RWPE1 (cell line): ENCODE results near the gene PDE11A.

Experiments used
- CTCF ChIA-PET: fragments of 350-600 bp; sonication (Branson Sonifier 250); formaldehyde crosslinking; extraction: SDS; loops from one replicate; lab custom pipeline; 2021; lab: Yijun Ruan, JAX
- POLR2A ChIA-PET: fragments of 400-600 bp; formaldehyde crosslinking; extraction: SDS; loops from one replicate; lab custom pipeline; 2020; ENCODE audit warnings: antibody characterized with exemption; ENCODE audit not compliant: low non-redundant PET; lab: Yijun Ruan, JAX
- DNase-seq: peaks from one replicate; pipeline ENCODE4 v3.0.0; 2012; ENCODE audit warnings: low spot score
- H3K27ac ChIP-seq: fragments of 450-650 bp; 2 replicates; pipeline ENCODE4 v1.5.1; 2017
- TF ChIP-seq, protein P1 (sequence below): fragments of 450-650 bp; conservative IDR thresholded peaks from 2 replicates; pipeline ENCODE4 v1.5.1; 2017; ENCODE audit warnings: low read depth, mild to moderate bottlenecking

The PDE11A gene

DNA sequence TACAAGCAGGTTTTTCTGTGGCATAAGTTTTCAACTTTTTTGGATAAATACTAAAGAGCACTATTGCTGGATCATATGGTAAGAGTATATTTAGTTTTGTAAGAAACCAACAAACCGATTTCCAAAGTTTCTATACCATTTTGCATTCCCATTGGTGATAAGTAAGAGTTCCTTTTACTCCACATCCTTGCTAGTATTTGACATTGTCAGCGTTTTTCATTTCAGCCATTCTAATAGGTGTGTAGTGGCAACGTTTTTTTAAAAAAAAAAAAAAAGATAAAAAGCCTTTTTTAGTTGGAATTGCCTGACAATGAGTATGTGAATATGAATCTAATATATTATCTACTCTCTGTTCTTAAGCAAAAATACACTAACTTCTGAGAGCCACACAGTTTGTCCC, 494.1 kb downstream of the PDE11A start:
- no peak for DNase-seq
- ChIA-PET POLR2A (no interaction called here), CTCF (interaction anchor here (0.7 kb wide), 1 partner anchor 203 kb away, joined by 3 read pairs; no protein-coding TSS in a partner anchor)
- TF ChIP-seq, protein P1, sequence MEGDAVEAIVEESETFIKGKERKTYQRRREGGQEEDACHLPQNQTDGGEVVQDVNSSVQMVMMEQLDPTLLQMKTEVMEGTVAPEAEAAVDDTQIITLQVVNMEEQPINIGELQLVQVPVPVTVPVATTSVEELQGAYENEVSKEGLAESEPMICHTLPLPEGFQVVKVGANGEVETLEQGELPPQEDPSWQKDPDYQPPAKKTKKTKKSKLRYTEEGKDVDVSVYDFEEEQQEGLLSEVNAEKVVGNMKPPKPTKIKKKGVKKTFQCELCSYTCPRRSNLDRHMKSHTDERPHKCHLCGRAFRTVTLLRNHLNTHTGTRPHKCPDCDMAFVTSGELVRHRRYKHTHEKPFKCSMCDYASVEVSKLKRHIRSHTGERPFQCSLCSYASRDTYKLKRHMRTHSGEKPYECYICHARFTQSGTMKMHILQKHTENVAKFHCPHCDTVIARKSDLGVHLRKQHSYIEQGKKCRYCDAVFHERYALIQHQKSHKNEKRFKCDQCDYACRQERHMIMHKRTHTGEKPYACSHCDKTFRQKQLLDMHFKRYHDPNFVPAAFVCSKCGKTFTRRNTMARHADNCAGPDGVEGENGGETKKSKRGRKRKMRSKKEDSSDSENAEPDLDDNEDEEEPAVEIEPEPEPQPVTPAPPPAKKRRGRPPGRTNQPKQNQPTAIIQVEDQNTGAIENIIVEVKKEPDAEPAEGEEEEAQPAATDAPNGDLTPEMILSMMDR = no peak
- no peak overlapping the region for H3K27ac ChIP-seq

DNA sequence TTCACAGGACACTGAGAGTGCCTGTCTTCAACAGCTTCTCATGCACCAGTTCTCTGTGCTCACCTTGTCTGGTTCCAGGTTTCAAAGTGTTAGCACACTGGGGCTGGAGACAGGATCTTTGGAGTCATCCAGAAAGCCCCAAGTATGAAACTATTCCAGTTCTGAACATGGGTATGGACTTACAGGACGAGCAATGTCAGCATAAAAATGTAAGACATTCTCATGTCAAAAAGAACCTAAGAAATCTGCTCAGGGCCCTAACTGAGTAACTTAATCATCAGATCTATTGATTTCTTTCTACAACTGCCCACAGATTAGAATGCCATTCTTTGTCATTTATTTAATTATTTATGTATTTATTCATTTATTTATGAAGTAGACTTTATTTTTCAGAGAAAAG, 495.5 kb downstream of the PDE11A start:
- ChIA-PET CTCF (no interaction called here), POLR2A (no interaction called here)
- H3K27ac ChIP-seq = no peak overlapping the region
- TF ChIP-seq, protein P1 = no peak
- no peak for DNase-seq

DNA sequence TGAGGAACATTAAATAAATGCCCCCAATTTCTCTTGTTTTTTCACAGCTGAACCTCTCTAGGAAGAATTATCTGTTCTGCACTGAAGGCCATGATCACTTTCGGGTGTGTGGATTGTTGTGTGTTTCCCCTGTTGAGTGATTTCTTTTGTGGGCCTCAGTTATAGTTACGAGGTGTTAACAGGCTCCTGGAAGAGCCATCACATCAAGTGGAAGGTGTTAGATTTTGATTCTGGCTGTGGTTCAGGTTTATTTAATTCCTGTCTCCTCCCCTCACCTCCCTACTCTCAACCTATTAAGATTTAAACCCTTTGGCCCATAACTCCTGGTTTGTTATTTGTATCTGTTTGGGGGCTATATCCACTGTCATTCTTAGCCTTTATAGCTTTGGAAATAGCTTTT, 497.2 kb downstream of the PDE11A start:
- DNase-seq = no peak
- ChIA-PET POLR2A (no interaction called here), CTCF (interaction anchor here (0.5 kb wide), 1 partner anchor 146 kb away, joined by 3 read pairs; no protein-coding TSS in a partner anchor)
- TF ChIP-seq, protein P1 = no peak
- no peak overlapping the region for H3K27ac ChIP-seq

DNA sequence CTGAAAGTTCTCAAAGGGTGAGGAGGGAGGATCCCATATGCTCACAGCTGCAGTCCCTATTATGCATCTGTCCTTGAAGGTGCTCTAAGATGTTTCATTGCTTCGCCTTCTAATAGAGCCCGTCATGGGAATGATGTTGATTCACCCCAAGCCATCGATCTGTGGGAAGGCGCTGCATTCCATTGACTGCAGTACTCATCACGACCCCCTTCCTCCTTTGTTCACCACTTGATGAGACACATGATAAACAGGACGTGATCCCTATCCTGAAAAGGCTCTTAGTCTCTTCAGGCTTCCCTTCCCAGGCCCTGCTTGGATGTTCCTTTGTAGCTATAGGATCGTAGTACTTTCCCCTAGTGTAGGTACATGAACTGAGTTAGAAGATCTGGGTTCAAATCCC, 498.2 kb downstream of the PDE11A start:
- POLR2A ChIA-PET = no interaction called here
- TF ChIP-seq, protein P1 = no peak
- CTCF ChIA-PET = no interaction called here
- no peak for DNase-seq
- no peak overlapping the region for H3K27ac ChIP-seq
